ENCODE data around the gene SPEG. TPM values are rescaled to one million over a fixed set of nuclear protein-coding genes. Genes with fewer than 3 reads are reported as not detected.

The SPEG gene
- total RNA-seq, 1 donor from 2014 or later = 5.6 TPM

DNA sequence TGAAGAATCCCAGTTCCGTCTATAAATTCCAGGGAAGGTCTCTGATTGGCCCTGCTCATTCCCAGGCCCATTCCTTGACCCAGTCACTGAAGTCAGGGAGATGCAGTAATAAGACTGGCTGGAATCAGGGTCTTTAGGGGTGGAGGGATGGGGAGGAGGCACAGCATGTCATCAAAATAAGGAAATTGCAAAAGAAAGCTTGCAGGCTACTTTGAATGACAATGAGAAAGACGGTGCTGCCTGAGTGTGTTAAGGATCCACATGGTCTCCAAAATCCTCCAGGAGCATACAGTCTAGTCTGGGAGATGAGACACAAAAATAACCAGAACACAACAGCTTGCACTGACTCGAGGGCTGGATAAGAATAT is 18.4 kb upstream of the SPEG start:
- Histone ChIP-seq H3K4me1 (peaks cover 11% of the 10 kb centered on the region), H4K20me1 (ENCODE audit: low read depth) (no peaks in the 10 kb centered on the region), H3K27me3 (peaks cover 29% of the 10 kb centered on the region), H3K27ac (no peak overlapping the region), H3K79me2 (ENCODE audit: low read depth) (no peaks in the 10 kb centered on the region), H3K36me3 (no peaks in the 10 kb centered on the region), H3K4me2 (no peak overlapping the region), H3K9me3 (ENCODE audit: low read depth) (no peaks in the 10 kb centered on the region), H3K9ac (no peak overlapping the region), H3K4me3 (no peak overlapping the region), H2AFZ (replicated peaks) (no peak overlapping the region), H3F3A (ENCODE audit: low read depth) (peaks cover 6% of the 10 kb centered on the region)
- DNase-seq (ENCODE audit: low spot score) = no peak
- Mint-ChIP-seq H3K36me3 (no peaks in the 10 kb centered on the region), H3K27ac (peak overlapping the region; percentile 50), H3K4me1 (peaks cover 24% of the 10 kb centered on the region), H3K4me3 (no peak overlapping the region), H3K27me3 (ENCODE audit: insufficient read depth, low read depth) (peaks cover 10% of the 10 kb centered on the region), H3K9me3 (peaks cover 10% of the 10 kb centered on the region)
- TF ChIP-seq EZH2 (IDR thresholded peaks at IDR 0.05) = no peak
- TF ChIP-seq, protein P1, sequence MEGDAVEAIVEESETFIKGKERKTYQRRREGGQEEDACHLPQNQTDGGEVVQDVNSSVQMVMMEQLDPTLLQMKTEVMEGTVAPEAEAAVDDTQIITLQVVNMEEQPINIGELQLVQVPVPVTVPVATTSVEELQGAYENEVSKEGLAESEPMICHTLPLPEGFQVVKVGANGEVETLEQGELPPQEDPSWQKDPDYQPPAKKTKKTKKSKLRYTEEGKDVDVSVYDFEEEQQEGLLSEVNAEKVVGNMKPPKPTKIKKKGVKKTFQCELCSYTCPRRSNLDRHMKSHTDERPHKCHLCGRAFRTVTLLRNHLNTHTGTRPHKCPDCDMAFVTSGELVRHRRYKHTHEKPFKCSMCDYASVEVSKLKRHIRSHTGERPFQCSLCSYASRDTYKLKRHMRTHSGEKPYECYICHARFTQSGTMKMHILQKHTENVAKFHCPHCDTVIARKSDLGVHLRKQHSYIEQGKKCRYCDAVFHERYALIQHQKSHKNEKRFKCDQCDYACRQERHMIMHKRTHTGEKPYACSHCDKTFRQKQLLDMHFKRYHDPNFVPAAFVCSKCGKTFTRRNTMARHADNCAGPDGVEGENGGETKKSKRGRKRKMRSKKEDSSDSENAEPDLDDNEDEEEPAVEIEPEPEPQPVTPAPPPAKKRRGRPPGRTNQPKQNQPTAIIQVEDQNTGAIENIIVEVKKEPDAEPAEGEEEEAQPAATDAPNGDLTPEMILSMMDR (IDR thresholded peaks at IDR 0.05) = no peak
- TF ChIP-seq EZH2phosphoT487 (IDR thresholded peaks at IDR 0.05) = no peak

DNA sequence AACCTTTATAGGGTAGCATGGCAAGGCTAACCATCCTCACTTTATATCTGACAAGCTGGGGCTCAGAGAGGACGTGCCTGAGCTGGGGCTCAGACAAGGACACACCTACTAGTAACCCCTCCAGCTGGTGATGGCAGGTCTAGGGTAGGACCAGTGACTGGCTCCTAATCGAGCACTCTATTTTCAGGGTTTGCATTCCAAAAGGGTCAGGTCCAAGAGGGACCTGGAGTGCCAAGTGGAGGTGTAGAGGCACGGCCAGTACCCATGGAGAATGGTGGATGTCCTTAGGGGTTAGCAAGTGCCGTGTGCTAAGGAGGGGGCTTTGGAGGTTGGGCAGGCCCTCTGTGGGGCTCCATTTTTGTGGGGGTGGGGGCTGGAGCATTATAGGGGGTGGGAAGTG is 17.7 kb upstream of the SPEG start:
- peaks cover 11% of the 10 kb centered on the region for H3K4me1 ChIP-seq
- H3K79me2 ChIP-seq (ENCODE audit: low read depth) = no peaks in the 10 kb centered on the region
- TF ChIP-seq, protein P1 (IDR thresholded peaks at IDR 0.05) = no peak
- TF ChIP-seq EZH2phosphoT487 (IDR thresholded peaks at IDR 0.05) = no peak
- no peak for TF ChIP-seq EZH2 (IDR thresholded peaks at IDR 0.05)
- no peak overlapping the region for H3K9ac ChIP-seq
- peaks cover 6% of the 10 kb centered on the region for H3F3A ChIP-seq (ENCODE audit: low read depth)
- H3K36me3 ChIP-seq = no peaks in the 10 kb centered on the region
- H3K27ac Mint-ChIP-seq = peak overlapping the region; percentile 42
- peaks cover 8% of the 10 kb centered on the region for H3K9me3 Mint-ChIP-seq
- no peaks in the 10 kb centered on the region for H3K9me3 ChIP-seq (ENCODE audit: low read depth)
- no peak for DNase-seq (ENCODE audit: low spot score)
- H3K4me1 Mint-ChIP-seq = peaks cover 24% of the 10 kb centered on the region
- peaks cover 29% of the 10 kb centered on the region for H3K27me3 ChIP-seq
- no peak overlapping the region for H3K27ac ChIP-seq
- H3K27me3 Mint-ChIP-seq (ENCODE audit: insufficient read depth, low read depth) = peaks cover 10% of the 10 kb centered on the region
- H3K4me2 ChIP-seq = no peak overlapping the region
- H3K36me3 Mint-ChIP-seq = no peaks in the 10 kb centered on the region
- H3K4me3 Mint-ChIP-seq = no peak overlapping the region
- no peak overlapping the region for H2AFZ ChIP-seq (replicated peaks)
- no peaks in the 10 kb centered on the region for H4K20me1 ChIP-seq (ENCODE audit: low read depth)
- H3K4me3 ChIP-seq = no peak overlapping the region

DNA sequence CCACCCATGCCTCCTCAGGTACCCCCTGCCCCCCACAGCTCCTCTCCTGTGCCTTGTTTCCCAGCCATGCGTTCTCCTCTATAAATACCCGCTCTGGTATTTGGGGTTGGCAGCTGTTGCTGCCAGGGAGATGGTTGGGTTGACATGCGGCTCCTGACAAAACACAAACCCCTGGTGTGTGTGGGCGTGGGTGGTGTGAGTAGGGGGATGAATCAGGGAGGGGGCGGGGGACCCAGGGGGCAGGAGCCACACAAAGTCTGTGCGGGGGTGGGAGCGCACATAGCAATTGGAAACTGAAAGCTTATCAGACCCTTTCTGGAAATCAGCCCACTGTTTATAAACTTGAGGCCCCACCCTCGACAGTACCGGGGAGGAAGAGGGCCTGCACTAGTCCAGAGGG is 17.3 kb upstream of the SPEG start:
- H3K27ac Mint-ChIP-seq = no peak overlapping the region
- H3K9me3 Mint-ChIP-seq = peaks cover 6% of the 10 kb centered on the region
- Histone ChIP-seq H3K4me1 (peaks cover 11% of the 10 kb centered on the region), H3K27ac (no peak overlapping the region), H3F3A (ENCODE audit: low read depth) (peaks cover 6% of the 10 kb centered on the region), H2AFZ (replicated peaks) (no peak overlapping the region), H3K9ac (no peak overlapping the region), H3K4me2 (no peak overlapping the region), H3K36me3 (no peaks in the 10 kb centered on the region), H3K79me2 (ENCODE audit: low read depth) (no peaks in the 10 kb centered on the region), H3K27me3 (peaks cover 29% of the 10 kb centered on the region), H4K20me1 (ENCODE audit: low read depth) (no peaks in the 10 kb centered on the region), H3K4me3 (no peak overlapping the region), H3K9me3 (ENCODE audit: low read depth) (no peaks in the 10 kb centered on the region)
- no peak for DNase-seq (ENCODE audit: low spot score)
- peaks cover 24% of the 10 kb centered on the region for H3K4me1 Mint-ChIP-seq
- no peak overlapping the region for H3K4me3 Mint-ChIP-seq
- TF ChIP-seq EZH2phosphoT487 (IDR thresholded peaks at IDR 0.05) = no peak
- TF ChIP-seq, protein P1 (IDR thresholded peaks at IDR 0.05) = no peak
- no peak for TF ChIP-seq EZH2 (IDR thresholded peaks at IDR 0.05)
- no peaks in the 10 kb centered on the region for H3K36me3 Mint-ChIP-seq
- H3K27me3 Mint-ChIP-seq (ENCODE audit: insufficient read depth, low read depth) = peaks cover 10% of the 10 kb centered on the region

Measured in neural progenitor cell (in vitro differentiated cells).